Muscle layer of duodenum (tissue), 2 donors: Measurements from ENCODE around the gene PLCB3.

Source experiments
- H3K27ac ChIP-seq: one replicate; pipeline ENCODE4 v1.7.0; 2013; ENCODE audit warnings: mild to moderate bottlenecking, low read length
- H3K27me3 ChIP-seq: one replicate; pipeline ENCODE4 v1.7.0; 2013; ENCODE audit warnings: low read depth, mild to moderate bottlenecking, control low read depth, low read length
- H3K36me3 ChIP-seq, 2 donors: one replicate each; pipeline ENCODE4 v1.7.0; 2013; ENCODE audit warnings: low read length in 2 of 2, control low read depth in 1 of 2, mild to moderate bottlenecking in 1 of 2; ENCODE audit not compliant: insufficient read depth in 2 of 2, control insufficient read depth in 1 of 2
- H3K4me1 ChIP-seq, 2 donors: one replicate each; pipeline ENCODE4 v1.7.0; 2013; ENCODE audit warnings: low read length in 2 of 2, mild to moderate bottlenecking in 2 of 2, control low read depth in 1 of 2, moderate library complexity in 1 of 2; ENCODE audit not compliant: insufficient read depth in 2 of 2, control insufficient read depth in 1 of 2
- H3K4me3 ChIP-seq, 2 donors: one replicate each; pipeline ENCODE4 v1.7.0; 2013; ENCODE audit warnings: low read length in 2 of 2, low read depth in 1 of 2, mild to moderate bottlenecking in 1 of 2
- H3K9me3 ChIP-seq, 2 donors: one replicate each; pipeline ENCODE4 v1.7.0; 2013; ENCODE audit warnings: low read length in 2 of 2, control low read depth in 1 of 2, mild to moderate bottlenecking in 1 of 2; ENCODE audit not compliant: control insufficient read depth in 1 of 2
- donor health status: healthy.

The PLCB3 gene

DNA sequence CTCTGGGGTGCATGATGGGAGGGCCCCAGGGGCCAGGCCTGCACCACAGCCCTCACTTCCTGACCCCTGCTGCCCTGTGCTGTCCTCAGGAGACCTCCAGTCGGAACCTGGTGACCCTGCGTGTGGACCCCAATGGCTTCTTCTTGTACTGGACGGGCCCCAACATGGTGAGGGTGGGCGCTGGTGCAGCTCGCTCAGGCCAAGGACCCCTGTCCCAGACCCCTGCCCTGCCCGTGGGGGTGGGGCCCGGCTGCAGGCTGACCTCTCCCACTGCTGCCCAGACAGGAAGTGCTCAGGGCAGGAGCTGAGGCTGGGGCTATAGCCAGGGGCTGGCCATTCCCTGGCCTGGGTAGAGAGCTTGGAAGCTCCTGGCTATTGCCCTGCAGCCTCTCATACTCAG, 3.0 kb downstream of the PLCB3 start:
- H3K27ac ChIP-seq: no peak overlapping the region
- peaks cover 3 to 28% of the 10 kb centered on the region in 2 donors for H3K4me1 ChIP-seq
- no peaks in the 10 kb centered on the region for H3K27me3 ChIP-seq
- peaks cover 19 to 34% of the 10 kb centered on the region in 2 donors for H3K36me3 ChIP-seq
- no peaks in the 10 kb centered on the region for H3K9me3 ChIP-seq
- H3K4me3 ChIP-seq: no peak overlapping the region

DNA sequence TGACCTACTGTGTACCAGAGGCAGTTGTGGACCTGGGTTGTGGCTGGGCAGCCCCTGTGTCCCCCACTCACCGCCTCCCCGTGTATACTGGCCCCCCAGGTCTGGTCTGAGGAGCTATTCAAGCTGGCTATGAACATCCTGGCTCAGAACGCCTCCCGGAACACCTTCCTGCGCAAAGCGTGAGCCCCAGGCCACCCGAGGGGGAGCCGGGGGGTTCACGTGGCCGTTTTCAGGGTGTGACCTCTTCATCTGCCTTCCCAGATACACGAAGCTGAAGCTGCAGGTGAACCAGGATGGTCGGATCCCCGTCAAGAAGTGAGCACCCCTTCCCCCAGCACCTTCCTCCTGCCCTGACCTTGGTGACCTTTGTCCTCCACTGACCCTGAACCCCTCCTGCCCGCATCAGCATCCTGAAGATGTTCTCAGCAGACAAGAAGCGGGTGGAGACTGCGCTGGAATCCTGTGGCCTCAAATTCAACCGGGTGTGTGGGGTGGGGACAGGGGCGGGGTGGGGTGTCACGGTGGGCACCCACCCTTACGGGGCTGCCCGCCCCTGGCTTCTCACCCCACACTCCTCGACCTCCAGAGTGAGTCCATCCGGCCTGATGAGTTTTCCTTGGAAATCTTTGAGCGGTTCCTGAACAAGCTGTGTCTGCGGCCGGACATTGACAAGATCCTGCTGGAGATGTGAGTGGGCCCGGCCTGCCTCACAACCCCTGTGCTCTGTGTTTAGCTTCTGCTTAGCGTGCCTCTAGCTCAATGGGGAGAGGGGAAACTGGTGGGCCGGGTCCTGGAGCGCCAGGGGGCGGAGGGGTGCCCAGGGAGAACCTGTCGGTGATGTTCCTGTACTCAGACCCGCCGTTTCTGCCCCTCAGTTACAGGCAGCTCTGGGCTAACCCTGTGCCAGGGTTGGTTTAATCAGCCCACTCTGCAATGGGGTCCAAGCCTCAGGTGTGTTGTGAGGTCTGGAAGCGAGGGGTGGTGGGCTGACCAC, 4.1 kb downstream of the PLCB3 start:
- Histone ChIP-seq H3K9me3 (no peaks in the 10 kb centered on the region), H3K27me3 (no peaks in the 10 kb centered on the region), H3K27ac (no peak overlapping the region), H3K4me3 (no peak overlapping the region), H3K36me3 (peaks cover 24 to 43% of the 10 kb centered on the region in 2 donors), H3K4me1 (peaks cover 3 to 27% of the 10 kb centered on the region in 2 donors)

GRCh38 chr11:64256300-64256699, 5.0 kb downstream of the PLCB3 start:
- H3K9me3 ChIP-seq: no peaks in the 10 kb centered on the region
- H3K27me3 ChIP-seq: no peaks in the 10 kb centered on the region
- H3K27ac ChIP-seq: no peak overlapping the region
- H3K4me1 ChIP-seq: peaks cover 0 to 22% of the 10 kb centered on the region in 2 donors
- H3K4me3 ChIP-seq: no peak overlapping the region
- H3K36me3 ChIP-seq: peaks cover 24 to 47% of the 10 kb centered on the region in 2 donors

DNA sequence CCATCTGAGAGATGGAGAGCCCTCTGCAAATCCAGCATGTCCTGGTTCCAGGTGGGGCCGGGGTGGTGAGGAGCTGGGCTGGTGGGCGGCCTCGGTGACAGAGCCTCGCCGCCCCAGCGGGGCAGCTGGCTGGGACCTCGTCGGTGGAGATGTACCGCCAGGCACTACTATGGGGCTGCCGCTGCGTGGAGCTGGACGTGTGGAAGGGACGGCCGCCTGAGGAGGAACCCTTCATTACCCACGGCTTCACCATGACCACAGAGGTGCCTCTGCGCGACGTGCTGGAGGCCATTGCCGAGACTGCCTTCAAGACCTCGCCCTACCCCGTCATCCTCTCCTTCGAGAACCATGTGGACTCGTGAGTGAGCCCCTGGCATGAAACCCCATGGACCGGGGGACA, 7.0 kb downstream of the PLCB3 start:
- H3K27ac ChIP-seq: no peak overlapping the region
- H3K4me1 ChIP-seq: peaks cover 0 to 6% of the 10 kb centered on the region in 2 donors
- no peak overlapping the region for H3K4me3 ChIP-seq
- peaks cover 29 to 68% of the 10 kb centered on the region in 2 donors for H3K36me3 ChIP-seq
- H3K9me3 ChIP-seq: no peaks in the 10 kb centered on the region
- H3K27me3 ChIP-seq: no peaks in the 10 kb centered on the region

GRCh38 chr11:64258946-64259532, 7.7 kb downstream of the PLCB3 start:
- no peaks in the 10 kb centered on the region for H3K4me1 ChIP-seq
- peaks cover 36 to 72% of the 10 kb centered on the region in 2 donors for H3K36me3 ChIP-seq
- no peaks in the 10 kb centered on the region for H3K27me3 ChIP-seq
- H3K4me3 ChIP-seq: no peak overlapping the region
- H3K9me3 ChIP-seq: no peaks in the 10 kb centered on the region
- H3K27ac ChIP-seq: no peak overlapping the region

DNA sequence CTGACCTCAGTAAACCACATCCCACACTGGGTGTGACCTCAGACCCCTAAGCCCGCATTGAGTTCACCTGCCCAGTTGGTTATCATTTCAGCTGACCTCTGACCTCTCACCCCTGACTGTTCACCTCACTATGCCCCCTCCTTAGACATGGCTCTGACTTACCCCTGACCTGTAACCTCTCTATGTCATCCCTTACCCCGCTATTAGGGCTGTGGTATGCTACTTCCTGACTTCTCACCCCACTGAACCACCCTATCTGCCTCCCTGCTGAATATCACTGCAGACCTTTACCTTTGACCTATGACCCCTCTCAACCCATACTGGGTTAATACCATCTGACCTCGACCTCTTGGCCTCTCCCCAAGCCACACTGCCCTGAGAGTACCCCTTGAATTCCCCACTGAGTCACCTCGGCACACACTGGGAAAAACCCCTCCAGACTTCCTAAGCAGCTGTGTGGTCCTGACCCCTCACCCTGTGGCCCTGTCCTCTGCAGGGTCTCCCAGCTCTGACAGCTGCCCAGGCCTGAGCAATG, 8.3 kb downstream of the PLCB3 start:
- no peaks in the 10 kb centered on the region for H3K27me3 ChIP-seq
- H3K36me3 ChIP-seq: peaks cover 36 to 69% of the 10 kb centered on the region in 2 donors

DNA sequence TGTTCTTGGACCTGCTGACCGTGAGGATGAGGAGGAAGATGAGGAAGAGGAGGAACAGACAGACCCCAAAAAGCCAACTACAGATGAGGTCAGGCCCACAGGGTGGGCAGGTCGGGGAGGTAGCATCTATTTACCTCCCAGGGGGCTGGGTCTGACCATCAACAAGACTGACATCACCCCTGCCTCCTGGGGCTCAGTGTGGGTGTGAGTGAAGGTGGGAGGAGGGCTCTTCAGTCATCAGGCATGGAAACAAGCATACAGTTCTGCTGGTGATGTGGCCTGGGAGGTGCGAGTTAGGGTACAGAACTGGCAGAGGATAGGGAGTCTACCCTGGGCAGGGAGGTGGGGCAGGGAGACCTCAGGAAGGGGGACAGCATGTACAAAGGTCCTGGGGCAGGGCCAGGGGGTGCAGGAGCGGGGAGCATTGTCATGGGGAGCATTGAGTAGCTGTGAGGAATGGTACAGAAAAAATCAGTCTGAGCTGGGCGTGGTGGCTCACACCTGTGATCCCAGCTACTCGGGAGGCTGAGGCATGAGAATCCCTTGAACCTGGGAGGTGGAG, 8.9 kb downstream of the PLCB3 start:
- Histone ChIP-seq H3K9me3 (no peaks in the 10 kb centered on the region), H3K36me3 (peaks cover 31 to 66% of the 10 kb centered on the region in 2 donors), H3K27ac (no peak overlapping the region), H3K4me1 (no peaks in the 10 kb centered on the region), H3K4me3 (no peak overlapping the region), H3K27me3 (no peaks in the 10 kb centered on the region)

More for the DNA sequence above, 8.3 kb downstream of the PLCB3 start:
- Histone ChIP-seq H3K4me1 (no peaks in the 10 kb centered on the region), H3K9me3 (no peaks in the 10 kb centered on the region), H3K4me3 (no peak overlapping the region), H3K27ac (no peak overlapping the region)

DNA sequence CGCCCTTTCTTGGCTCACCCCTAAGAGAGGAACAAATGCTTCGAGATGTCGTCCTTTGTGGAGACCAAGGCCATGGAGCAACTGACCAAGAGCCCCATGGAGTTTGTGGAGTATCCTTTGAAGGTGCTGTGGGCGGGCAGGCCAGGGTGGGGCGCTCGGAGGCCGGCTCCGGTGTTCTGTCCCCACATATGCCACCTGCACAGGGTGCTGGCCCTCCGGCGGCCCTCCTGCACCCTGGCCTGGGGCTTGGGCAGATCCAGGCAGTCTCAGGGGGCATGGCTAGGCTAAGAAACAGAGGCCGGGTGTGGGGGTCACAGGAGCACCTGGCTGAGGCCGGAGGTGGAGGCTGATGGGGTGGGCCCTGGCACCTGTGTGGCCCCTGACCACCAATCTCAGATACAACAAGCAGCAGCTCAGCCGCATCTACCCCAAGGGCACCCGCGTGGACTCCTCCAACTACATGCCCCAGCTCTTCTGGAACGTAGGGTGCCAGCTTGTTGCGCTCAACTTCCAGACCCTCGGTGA, 10.3 kb downstream of the PLCB3 start:
- H3K4me1 ChIP-seq: no peaks in the 10 kb centered on the region
- peaks cover 40 to 67% of the 10 kb centered on the region in 2 donors for H3K36me3 ChIP-seq
- H3K4me3 ChIP-seq: no peak overlapping the region
- no peaks in the 10 kb centered on the region for H3K9me3 ChIP-seq
- H3K27me3 ChIP-seq: no peaks in the 10 kb centered on the region
- H3K27ac ChIP-seq: no peak overlapping the region

DNA sequence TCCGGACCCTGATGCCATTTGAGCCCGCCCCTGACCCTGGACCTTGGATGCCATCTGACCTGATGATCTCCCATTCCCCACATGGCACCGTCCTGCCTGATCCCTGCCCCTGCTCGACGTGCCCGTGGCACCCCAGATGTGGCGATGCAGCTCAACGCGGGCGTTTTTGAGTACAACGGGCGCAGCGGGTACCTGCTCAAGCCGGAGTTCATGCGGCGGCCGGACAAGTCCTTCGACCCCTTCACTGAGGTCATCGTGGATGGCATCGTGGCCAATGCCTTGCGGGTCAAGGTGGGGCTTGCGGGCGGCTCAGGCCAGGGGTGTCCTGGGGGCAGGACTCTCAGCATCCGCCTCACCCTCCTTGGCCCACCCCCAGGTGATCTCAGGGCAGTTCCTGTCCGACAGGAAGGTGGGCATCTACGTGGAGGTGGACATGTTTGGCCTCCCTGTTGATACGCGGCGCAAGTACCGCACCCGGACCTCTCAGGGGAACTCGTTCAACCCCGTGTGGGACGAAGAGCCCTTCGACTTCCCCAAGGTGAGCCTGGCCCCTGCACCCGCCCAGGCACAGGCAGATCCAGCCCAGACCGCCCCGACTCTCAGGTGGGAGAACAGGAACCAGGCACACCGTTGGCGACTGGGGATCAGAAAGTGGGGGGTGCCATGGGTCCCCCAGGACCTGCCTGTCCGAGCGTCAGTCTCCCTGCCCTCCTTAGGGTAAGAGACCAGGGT, 11.1 kb downstream of the PLCB3 start:
- Histone ChIP-seq H3K36me3 (peaks cover 39 to 65% of the 10 kb centered on the region in 2 donors), H3K9me3 (no peaks in the 10 kb centered on the region), H3K4me1 (no peaks in the 10 kb centered on the region), H3K27ac (no peak overlapping the region), H3K27me3 (no peaks in the 10 kb centered on the region), H3K4me3 (no peak overlapping the region)

GRCh38 chr11:64263021-64263946, 12.0 kb downstream of the PLCB3 start:
- Histone ChIP-seq H3K4me1 (peaks cover 3 to 7% of the 10 kb centered on the region in 2 donors), H3K36me3 (peaks cover 39 to 62% of the 10 kb centered on the region in 2 donors), H3K27ac (no peak overlapping the region)

More at GRCh38 chr11:64263021-64263946, 12.0 kb downstream of the PLCB3 start:
- no peaks in the 10 kb centered on the region for H3K27me3 ChIP-seq
- no peak overlapping the region for H3K4me3 ChIP-seq
- H3K9me3 ChIP-seq: no peaks in the 10 kb centered on the region
